ENCODE results near the gene ELMO3.

The ELMO3 gene

GRCh38 chr16:67173323-67173722 lies 25.6 kb upstream of the ELMO3 start:
- no peak for TF ChIP-seq CTCF (IDR thresholded peaks at IDR 0.05; ENCODE audit: low read depth, low read length)
- DNase-seq (ENCODE audit: extremely low read depth, low read depth) = no peak

- DNase-seq (ENCODE audit: extremely low read depth, low read depth) = peak; percentile 56
Observed at GRCh38 chr16:67173808-67174705, 24.9 kb upstream of the ELMO3 start.

GRCh38 chr16:67174706-67175231 lies 24.2 kb upstream of the ELMO3 start:
- no peak for TF ChIP-seq CTCF (IDR thresholded peaks at IDR 0.05; ENCODE audit: low read depth, low read length)
- DNase-seq (ENCODE audit: extremely low read depth, low read depth) = no peak

More at GRCh38 chr16:67173808-67174705, 24.9 kb upstream of the ELMO3 start:
- peak; percentile 33 for TF ChIP-seq CTCF (IDR thresholded peaks at IDR 0.05; ENCODE audit: low read depth, low read length)

- no peak for DNase-seq (ENCODE audit: extremely low read depth, low read depth)
- TF ChIP-seq CTCF (IDR thresholded peaks at IDR 0.05; ENCODE audit: low read depth, low read length) = no peak
Observed at GRCh38 chr16:67176662-67177061, 22.3 kb upstream of the ELMO3 start.

GRCh38 chr16:67177743-67178699 lies 20.9 kb upstream of the ELMO3 start:
- TF ChIP-seq CTCF (IDR thresholded peaks at IDR 0.05; ENCODE audit: low read depth, low read length) = no peak
- DNase-seq (ENCODE audit: extremely low read depth, low read depth) = no peak

GRCh38 chr16:67179421-67180080 lies 19.4 kb upstream of the ELMO3 start:
- TF ChIP-seq CTCF (IDR thresholded peaks at IDR 0.05; ENCODE audit: low read depth, low read length) = peak; percentile 3; the same call in 1 of the 2 replicates
- DNase-seq (ENCODE audit: extremely low read depth, low read depth) = no peak

Data from AG09319 (cell line).